GM12878 (cell line): ENCODE data around the gene RIPK3.

Experiments
- ATF2 ChIP-seq: IDR thresholded peaks from 2 replicates; pipeline ENCODE4 v1.6.1; 2012; ENCODE audit warnings: low read length, inconsistent platforms
- CHD2 ChIP-seq: IDR thresholded peaks from 2 replicates; pipeline ENCODE4 v1.6.1; 2011; ENCODE audit warnings: low read depth, low read length, improper control_type of control experiment, borderline replicate concordance
- EP300 ChIP-seq, 2 experiments: fragments of 150-350 bp in 1 of 2; IDR thresholded peaks; 2 replicates each; pipeline ENCODE4 v1.6.1; 2011 to 2012; ENCODE audit warnings: low read depth in 2 of 2, low read length in 2 of 2, borderline replicate concordance in 1 of 2, improper control_type of control experiment in 1 of 2, inconsistent platforms in 1 of 2; ENCODE audit not compliant: control insufficient read depth in 1 of 2
- GABPA ChIP-seq: IDR thresholded peaks from 2 replicates; pipeline ENCODE4 v1.6.1; 2014; ENCODE audit warnings: antibody characterized with exemption, low read depth, mild to moderate bottlenecking, inconsistent platforms
- MYC ChIP-seq: IDR thresholded peaks from 2 replicates; pipeline ENCODE4 v1.6.1; 2011; ENCODE audit warnings: mild to moderate bottlenecking, low read length, moderate library complexity, inconsistent platforms; ENCODE audit not compliant: insufficient read depth, insufficient replicate concordance, insufficient read length, severe bottlenecking
- NR2F1 ChIP-seq: fragments of 450-650 bp; conservative IDR thresholded peaks from 2 replicates; pipeline ENCODE4 v1.6.1; 2017; ENCODE audit warnings: mild to moderate bottlenecking
- POLR2A ChIP-seq: IDR thresholded peaks from 2 replicates; pipeline ENCODE4 v1.6.1; 2011; ENCODE audit warnings: low read depth, mild to moderate bottlenecking, low read length
- POLR2AphosphoS2 ChIP-seq: IDR thresholded peaks from 2 replicates; pipeline ENCODE4 v1.6.1; 2011; ENCODE audit warnings: low read depth, mild to moderate bottlenecking, low read length, improper control_type of control experiment, moderate library complexity
- RAD21 ChIP-seq: IDR thresholded peaks from 2 replicates; pipeline ENCODE4 v1.6.1; 2011; ENCODE audit warnings: mild to moderate bottlenecking, low read depth, low read length, moderate library complexity; ENCODE audit not compliant: insufficient read depth
- REST ChIP-seq: IDR thresholded peaks from 2 replicates; pipeline ENCODE4 v1.6.1; 2012; ENCODE audit warnings: mild to moderate bottlenecking, low read depth, low read length
- TAF1 ChIP-seq: IDR thresholded peaks from 2 replicates; pipeline ENCODE4 v1.6.1; 2011; ENCODE audit warnings: mild to moderate bottlenecking, low read depth, low read length, borderline replicate concordance
- ZNF207 ChIP-seq: fragments of 450-650 bp; IDR thresholded peaks from 2 replicates; pipeline ENCODE4 v1.6.1; 2014; ENCODE audit warnings: antibody characterized with exemption, mild to moderate bottlenecking, borderline replicate concordance
- ZSCAN29 ChIP-seq: fragments of 450-650 bp; IDR thresholded peaks from 2 replicates; pipeline ENCODE4 v1.6.1; 2017; ENCODE audit warnings: mild to moderate bottlenecking, moderate library complexity
- TF ChIP-seq, protein P1 (sequence below), 3 experiments: IDR thresholded peaks in 2 of 3; conservative IDR thresholded peaks in 1 of 3; 2 replicates each; pipeline ENCODE4 v1.5.1; 2011; ENCODE audit warnings: low read depth in 3 of 3, low read length in 3 of 3, mild to moderate bottlenecking in 3 of 3, control low read depth in 2 of 3, moderate library complexity in 2 of 3, inconsistent platforms in 1 of 3, mixed read lengths in 1 of 3; ENCODE audit not compliant: control insufficient read depth in 2 of 3, insufficient read depth in 1 of 3; ENCODE audit errors: extremely low read depth in 1 of 3

DNA sequence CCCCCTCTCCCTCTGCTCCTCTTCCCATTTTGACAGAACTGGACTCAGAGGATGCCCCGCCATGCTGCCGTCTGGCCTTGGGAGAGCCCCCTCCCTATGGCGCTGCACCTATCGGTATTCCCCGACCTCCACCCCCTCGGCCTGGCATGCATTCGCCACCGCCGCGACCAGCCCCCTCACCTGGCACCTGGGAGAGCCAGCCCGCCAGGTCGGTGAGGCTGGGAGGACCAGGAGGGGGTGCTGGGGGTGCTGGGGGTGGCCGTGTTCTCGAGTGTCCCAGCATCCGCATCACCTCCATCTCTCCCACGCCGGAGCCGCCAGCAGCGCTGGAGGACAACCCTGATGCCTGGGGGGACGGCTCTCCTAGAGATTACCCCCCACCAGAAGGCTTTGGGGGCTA, 29.7 kb upstream of the RIPK3 start:
- no peak for TF ChIP-seq POLR2AphosphoS2
- TF ChIP-seq, protein P1, sequence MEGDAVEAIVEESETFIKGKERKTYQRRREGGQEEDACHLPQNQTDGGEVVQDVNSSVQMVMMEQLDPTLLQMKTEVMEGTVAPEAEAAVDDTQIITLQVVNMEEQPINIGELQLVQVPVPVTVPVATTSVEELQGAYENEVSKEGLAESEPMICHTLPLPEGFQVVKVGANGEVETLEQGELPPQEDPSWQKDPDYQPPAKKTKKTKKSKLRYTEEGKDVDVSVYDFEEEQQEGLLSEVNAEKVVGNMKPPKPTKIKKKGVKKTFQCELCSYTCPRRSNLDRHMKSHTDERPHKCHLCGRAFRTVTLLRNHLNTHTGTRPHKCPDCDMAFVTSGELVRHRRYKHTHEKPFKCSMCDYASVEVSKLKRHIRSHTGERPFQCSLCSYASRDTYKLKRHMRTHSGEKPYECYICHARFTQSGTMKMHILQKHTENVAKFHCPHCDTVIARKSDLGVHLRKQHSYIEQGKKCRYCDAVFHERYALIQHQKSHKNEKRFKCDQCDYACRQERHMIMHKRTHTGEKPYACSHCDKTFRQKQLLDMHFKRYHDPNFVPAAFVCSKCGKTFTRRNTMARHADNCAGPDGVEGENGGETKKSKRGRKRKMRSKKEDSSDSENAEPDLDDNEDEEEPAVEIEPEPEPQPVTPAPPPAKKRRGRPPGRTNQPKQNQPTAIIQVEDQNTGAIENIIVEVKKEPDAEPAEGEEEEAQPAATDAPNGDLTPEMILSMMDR (IDR thresholded peaks at IDR 0.05 in 2 of 3, conservative IDR thresholded peaks at IDR 0.05 in 1 of 3; ENCODE audit: control insufficient read depth in 2 of 3, extremely low read depth in 1 of 3, insufficient read depth in 1 of 3, low read depth in 3 of 3, low read length in 3 of 3) = no peak
- no peak for TF ChIP-seq ATF2
- no peak for TF ChIP-seq CHD2
- TF ChIP-seq REST = no peak
- TF ChIP-seq ZSCAN29 = no peak
- TF ChIP-seq NR2F1 = no peak
- no peak for TF ChIP-seq EP300 (IDR thresholded peaks at IDR 0.05; ENCODE audit: borderline replicate concordance in 1 of 2, control insufficient read depth in 1 of 2, low read depth in 2 of 2, low read length in 2 of 2)
- no peak for TF ChIP-seq MYC
- TF ChIP-seq POLR2A = no peak
- no peak for TF ChIP-seq GABPA
- TF ChIP-seq ZNF207 = no peak
- TF ChIP-seq TAF1 = no peak
- TF ChIP-seq RAD21 = no peak
